Activated naive CD8-positive, alpha-beta T cell treated with anti-CD3 and anti-CD28 coated beads, Interleukin-2, amount 10 ng/mL, durations not matched to agents 7 days and 5 days (primary cell): Measurements from ENCODE around the gene PRR33. TPM values are rescaled to one million over a fixed set of nuclear protein-coding genes. Genes with fewer than 3 reads are reported as not detected.

Source experiments
- ATAC-seq: fragments of 150-1000 bp; cut with Tn5 transposase; one replicate; pipeline ENCODE4 v1.10.0; 2021; ENCODE audit warnings: low read depth, moderate library complexity
- POLR2A ChIA-PET: fragments of 350-600 bp; sonication (Branson Sonifier 250); formaldehyde crosslinking; loops from one replicate; lab custom pipeline; 2021; ENCODE audit warnings: antibody characterized with exemption; lab: Charles Lee
- DNase-seq: peaks from one replicate; pipeline ENCODE4 v3.0.0; 2021
- H3K27ac Mint-ChIP-seq: one replicate; pipeline ENCODE4 v1.8.0; 2022; ENCODE audit warnings: mild to moderate bottlenecking, mixed read lengths
- H3K27me3 Mint-ChIP-seq: one replicate; pipeline ENCODE4 v1.8.0; 2022; ENCODE audit warnings: mild to moderate bottlenecking, moderate library complexity, mixed read lengths
- H3K36me3 Mint-ChIP-seq: one replicate; pipeline ENCODE4 v1.8.0; 2021; ENCODE audit warnings: mild to moderate bottlenecking, mixed read lengths
- H3K4me1 Mint-ChIP-seq: one replicate; pipeline ENCODE4 v1.8.0; 2021; ENCODE audit warnings: mixed read lengths
- H3K4me3 Mint-ChIP-seq: one replicate; pipeline ENCODE4 v1.8.0; 2022; ENCODE audit warnings: mild to moderate bottlenecking, moderate library complexity, mixed read lengths
- H3K9me3 Mint-ChIP-seq: one replicate; pipeline ENCODE4 v1.8.0; 2021; ENCODE audit warnings: mixed read lengths
- total RNA-seq, 2 experiments: library from RNA; stranded (reverse); gene quantifications; one replicate each; pipeline ENCODE4 v1.2.3, GENCODE V29; 2021

The PRR33 gene
- total RNA-seq, 2 experiments from 2014 or later, result not detected

DNA sequence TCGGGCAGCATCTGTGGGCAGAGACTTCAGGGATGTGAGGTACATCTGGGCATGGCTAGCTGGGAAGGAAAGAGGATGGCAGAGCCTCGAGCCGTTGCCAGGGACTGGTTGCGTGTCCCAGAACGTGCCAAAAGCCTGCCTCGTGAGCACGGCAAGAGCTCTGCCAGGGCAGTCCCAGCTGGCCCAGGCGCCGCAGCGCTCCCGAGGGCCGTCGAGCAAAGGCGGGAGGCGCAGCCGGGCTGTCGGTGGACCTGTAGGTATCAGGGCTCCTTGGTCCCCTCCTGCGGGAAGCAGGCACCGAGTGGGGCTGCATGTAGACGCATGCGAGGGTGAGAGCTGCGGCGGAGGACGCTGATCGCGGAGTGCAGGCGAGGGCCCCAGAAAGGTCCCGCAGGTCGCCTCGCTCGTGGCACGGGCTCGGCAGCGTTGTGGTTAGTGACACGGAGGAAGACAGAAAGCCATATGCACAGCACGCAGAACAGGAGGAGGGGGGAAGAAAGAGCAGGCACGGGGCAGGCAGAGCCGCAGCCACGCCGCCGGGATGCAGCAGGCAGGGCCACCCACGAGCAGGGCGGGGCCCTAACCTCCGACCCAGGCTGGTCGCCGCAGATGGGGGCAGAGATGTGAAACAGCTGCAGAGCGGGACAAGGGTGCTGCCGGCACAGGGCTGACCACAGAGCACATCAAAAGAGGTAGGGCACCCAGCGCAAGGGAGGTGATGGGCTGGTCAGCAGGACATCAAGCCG is 20.8 kb downstream of the PRR33 start:
- H3K27ac Mint-ChIP-seq, result peak overlapping the region; percentile 79
- ATAC-seq, result peak; percentile 70
- peak; percentile 57 for DNase-seq
- peaks cover 27% of the 10 kb centered on the region for H3K4me1 Mint-ChIP-seq
- H3K36me3 Mint-ChIP-seq, result peaks cover 6% of the 10 kb centered on the region
- POLR2A ChIA-PET, result interaction anchor here (0.9 kb wide), 1 partner anchor 20 kb away, joined by 3 read pairs; no protein-coding TSS in a partner anchor
- H3K27me3 Mint-ChIP-seq, result no peaks in the 10 kb centered on the region
- H3K9me3 Mint-ChIP-seq, result no peaks in the 10 kb centered on the region
- H3K4me3 Mint-ChIP-seq, result peak overlapping the region; percentile 49

DNA sequence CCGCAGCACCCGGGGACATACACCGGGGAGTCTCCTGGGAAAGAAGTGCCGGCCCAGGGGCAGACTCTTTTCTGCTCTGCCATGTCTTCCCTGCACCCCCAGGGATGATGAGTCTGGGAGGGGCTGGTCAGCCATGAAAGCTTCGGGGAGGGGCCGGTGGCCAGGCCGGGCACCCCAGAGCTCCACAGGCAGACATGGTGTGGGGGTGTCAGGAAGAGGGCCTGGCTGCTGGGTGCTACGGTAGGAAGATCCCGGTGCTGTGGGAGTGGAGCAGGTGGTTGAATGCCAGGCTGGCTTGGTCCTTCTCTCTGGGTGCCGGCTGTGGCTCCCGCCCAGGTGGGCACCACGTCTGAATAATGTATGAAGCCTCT is 21.4 kb downstream of the PRR33 start:
- H3K9me3 Mint-ChIP-seq, result no peaks in the 10 kb centered on the region
- peak overlapping the region; percentile 20 for H3K4me3 Mint-ChIP-seq
- peaks cover 27% of the 10 kb centered on the region for H3K4me1 Mint-ChIP-seq
- POLR2A ChIA-PET, result interaction anchor here (0.9 to 1.6 kb wide), 3 partner anchors 14 to 20 kb away, joined by 3 to 4 read pairs (median 3); no protein-coding TSS in a partner anchor
- peaks cover 6% of the 10 kb centered on the region for H3K36me3 Mint-ChIP-seq
- no peak for DNase-seq
- H3K27me3 Mint-ChIP-seq, result no peaks in the 10 kb centered on the region
- no peak for ATAC-seq
- no peak overlapping the region for H3K27ac Mint-ChIP-seq

- Mint-ChIP-seq H3K4me1 (peaks cover 27% of the 10 kb centered on the region), H3K27me3 (no peaks in the 10 kb centered on the region), H3K4me3 (no peak overlapping the region), H3K27ac (no peak overlapping the region), H3K36me3 (peaks cover 6% of the 10 kb centered on the region), H3K9me3 (no peaks in the 10 kb centered on the region)
- no peak for DNase-seq
- no peak for ATAC-seq
- POLR2A ChIA-PET, result interaction anchor here (1.3 to 1.6 kb wide), 2 partner anchors 13 to 16 kb away, joined by 3 to 4 read pairs; no protein-coding TSS in a partner anchor
These were observed 22.0 kb downstream of the PRR33 start for GRCh38 chr11:1869427-1870325.

GRCh38 chr11:1868636-1869291 is 22.9 kb downstream of the PRR33 start:
- H3K36me3 Mint-ChIP-seq, result peaks cover 6% of the 10 kb centered on the region
- H3K4me1 Mint-ChIP-seq, result peaks cover 27% of the 10 kb centered on the region
- POLR2A ChIA-PET, result interaction anchor here (1.3 to 1.6 kb wide), 2 partner anchors 12 to 15 kb away, joined by 3 to 4 read pairs; no protein-coding TSS in a partner anchor
- H3K27me3 Mint-ChIP-seq, result no peaks in the 10 kb centered on the region
- ATAC-seq, result no peak
- DNase-seq, result no peak
- no peaks in the 10 kb centered on the region for H3K9me3 Mint-ChIP-seq
- no peak overlapping the region for H3K4me3 Mint-ChIP-seq
- no peak overlapping the region for H3K27ac Mint-ChIP-seq

- POLR2A ChIA-PET, result no interaction called here
- H3K4me3 Mint-ChIP-seq, result no peak overlapping the region
- no peak overlapping the region for H3K27ac Mint-ChIP-seq
- H3K27me3 Mint-ChIP-seq, result no peaks in the 10 kb centered on the region
- H3K4me1 Mint-ChIP-seq, result peaks cover 26% of the 10 kb centered on the region
- peaks cover 6% of the 10 kb centered on the region for H3K36me3 Mint-ChIP-seq
- H3K9me3 Mint-ChIP-seq, result no peaks in the 10 kb centered on the region
- DNase-seq (no peak), ATAC-seq (no peak)
These were observed 23.5 kb downstream of the PRR33 start for GRCh38 chr11:1868056-1868635.

GRCh38 chr11:1867381-1867780 is 24.3 kb downstream of the PRR33 start:
- DNase-seq (no peak), ATAC-seq (no peak)
- Mint-ChIP-seq H3K9me3 (no peaks in the 10 kb centered on the region), H3K4me1 (peaks cover 22% of the 10 kb centered on the region), H3K36me3 (peaks cover 6% of the 10 kb centered on the region), H3K27me3 (no peaks in the 10 kb centered on the region), H3K27ac (no peak overlapping the region), H3K4me3 (no peak overlapping the region)
- POLR2A ChIA-PET, result no interaction called here

DNA sequence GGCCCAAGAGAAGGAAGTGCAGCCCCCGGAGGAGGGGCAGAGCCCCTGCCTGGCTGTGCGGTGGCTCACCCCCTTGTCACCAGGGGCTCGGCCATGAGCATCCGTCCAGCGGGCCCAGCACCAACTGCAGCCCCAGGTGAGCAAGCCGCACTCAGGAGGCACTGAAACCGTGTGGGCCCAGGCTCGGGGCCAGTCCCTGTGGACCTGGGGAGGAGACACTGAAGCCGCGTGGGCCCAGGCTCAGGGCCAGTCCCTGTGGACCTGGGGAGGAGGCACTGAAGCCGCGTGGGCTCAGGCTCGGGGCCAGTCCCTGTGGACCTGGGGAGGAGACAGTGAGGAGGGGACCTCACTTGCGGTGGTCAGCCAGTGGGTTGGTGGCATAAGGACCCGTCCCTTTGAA is 24.9 kb downstream of the PRR33 start:
- Mint-ChIP-seq H3K27ac (no peak overlapping the region), H3K4me3 (no peak overlapping the region), H3K4me1 (peaks cover 21% of the 10 kb centered on the region), H3K36me3 (peaks cover 6% of the 10 kb centered on the region), H3K27me3 (no peaks in the 10 kb centered on the region), H3K9me3 (no peaks in the 10 kb centered on the region)
- POLR2A ChIA-PET, result no interaction called here
- no peak for ATAC-seq
- DNase-seq, result no peak

- Mint-ChIP-seq H3K27me3 (no peaks in the 10 kb centered on the region), H3K36me3 (peaks cover 6% of the 10 kb centered on the region), H3K27ac (no peak overlapping the region), H3K4me3 (no peak overlapping the region), H3K9me3 (no peaks in the 10 kb centered on the region), H3K4me1 (peaks cover 21% of the 10 kb centered on the region)
- DNase-seq, result no peak
- POLR2A ChIA-PET, result no interaction called here
- no peak for ATAC-seq
These were observed 25.5 kb downstream of the PRR33 start for GRCh38 chr11:1866226-1866625.

DNA sequence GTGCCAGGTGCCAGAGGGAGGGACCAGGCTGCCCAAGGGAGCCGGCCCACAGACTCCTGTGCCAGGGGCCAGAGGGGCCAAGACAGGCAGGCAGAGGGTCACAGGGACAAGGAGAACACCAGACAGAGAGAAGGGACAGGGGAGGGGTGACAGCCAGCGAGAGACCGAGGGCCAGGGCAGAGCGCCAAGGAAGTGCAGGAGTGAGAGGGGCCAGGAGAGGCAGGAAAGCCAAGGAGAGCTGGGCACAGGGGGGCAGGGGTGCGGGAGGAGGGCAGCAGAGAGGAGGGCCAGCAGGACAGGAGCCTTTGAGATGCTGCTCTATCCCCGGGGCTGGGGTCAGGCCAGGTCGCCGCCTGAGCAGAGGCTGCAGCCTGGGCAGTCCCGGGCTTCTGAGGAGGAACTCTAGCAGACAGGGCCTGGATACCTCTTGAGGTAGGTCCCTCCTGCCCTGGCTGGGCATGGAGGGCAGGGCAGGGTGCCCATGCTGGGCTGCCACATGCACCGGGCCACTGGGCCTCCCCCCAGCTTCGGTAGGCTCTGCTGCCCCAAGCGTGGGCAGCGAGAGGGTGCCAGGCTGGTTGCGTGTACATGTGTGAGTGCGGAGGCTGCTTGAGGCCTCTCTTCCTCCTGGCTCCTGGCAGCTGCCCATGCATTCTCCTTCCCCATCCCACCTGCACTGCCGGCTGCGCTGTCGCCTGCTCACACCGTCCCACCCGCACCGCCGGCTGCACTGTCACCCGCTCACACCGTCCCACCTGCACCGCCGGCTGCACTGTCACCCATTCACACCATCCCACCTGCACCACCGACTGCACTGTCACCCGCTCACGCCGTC is 26.6 kb downstream of the PRR33 start:
- Mint-ChIP-seq H3K27me3 (no peaks in the 10 kb centered on the region), H3K4me3 (no peak overlapping the region), H3K4me1 (peaks cover 10% of the 10 kb centered on the region), H3K36me3 (peaks cover 4% of the 10 kb centered on the region), H3K9me3 (no peaks in the 10 kb centered on the region), H3K27ac (no peak overlapping the region)
- no peak for DNase-seq
- POLR2A ChIA-PET, result interaction anchor here (0.5 to 1.0 kb wide), 2 partner anchors 12 to 72 kb away, joined by 3 to 5 read pairs; no protein-coding TSS in a partner anchor
- ATAC-seq, result no peak

GRCh38 chr11:1864231-1864630 is 27.5 kb downstream of the PRR33 start:
- Mint-ChIP-seq H3K4me1 (peaks cover 9% of the 10 kb centered on the region), H3K27ac (no peak overlapping the region)
- POLR2A ChIA-PET, result no interaction called here

GRCh38 chr11:1863352-1864216 is 28.1 kb downstream of the PRR33 start:
- peaks cover 5% of the 10 kb centered on the region for H3K4me1 Mint-ChIP-seq
- POLR2A ChIA-PET, result no interaction called here
- no peaks in the 10 kb centered on the region for H3K9me3 Mint-ChIP-seq
- no peaks in the 10 kb centered on the region for H3K27me3 Mint-ChIP-seq
- ATAC-seq, result no peak
- no peak overlapping the region for H3K27ac Mint-ChIP-seq
- H3K36me3 Mint-ChIP-seq, result peaks cover 2% of the 10 kb centered on the region
- H3K4me3 Mint-ChIP-seq, result no peak overlapping the region
- no peak for DNase-seq

More at GRCh38 chr11:1864231-1864630, 27.5 kb downstream of the PRR33 start:
- DNase-seq, result no peak
- H3K27me3 Mint-ChIP-seq, result no peaks in the 10 kb centered on the region
- H3K9me3 Mint-ChIP-seq, result no peaks in the 10 kb centered on the region
- H3K4me3 Mint-ChIP-seq, result no peak overlapping the region
- no peak for ATAC-seq
- peaks cover 4% of the 10 kb centered on the region for H3K36me3 Mint-ChIP-seq
